Left renal pelvis (tissue), 4 donors: ENCODE results near the gene DMD. TPM values are rescaled to one million over a fixed set of nuclear protein-coding genes. Genes with fewer than 3 reads are reported as not detected.
"Not testable (repeated sequence)": the region's sequence is repeated elsewhere in the genome, so short reads cannot be mapped to it uniquely, and the experiment has no call there.

Experiments used
- DNase-seq, 4 donors: peaks; one replicate each; pipeline ENCODE4 v3.0.0-alpha.2; 2013; ENCODE audit warnings: low read depth in 4 of 4, low spot score in 3 of 4
- polyA plus RNA-seq, 4 donors: library from polyadenylated mRNA; unstranded; fragments of 120-200 nt; gene quantifications; one replicate each; pipeline ENCODE4 v1.2.1, GENCODE V29; 2013; ENCODE audit not compliant: insufficient read length in 4 of 4

DMD gene
- polyA plus RNA-seq, 4 donors: 17.2 to 31.2 (median 20.1) TPM

DNA sequence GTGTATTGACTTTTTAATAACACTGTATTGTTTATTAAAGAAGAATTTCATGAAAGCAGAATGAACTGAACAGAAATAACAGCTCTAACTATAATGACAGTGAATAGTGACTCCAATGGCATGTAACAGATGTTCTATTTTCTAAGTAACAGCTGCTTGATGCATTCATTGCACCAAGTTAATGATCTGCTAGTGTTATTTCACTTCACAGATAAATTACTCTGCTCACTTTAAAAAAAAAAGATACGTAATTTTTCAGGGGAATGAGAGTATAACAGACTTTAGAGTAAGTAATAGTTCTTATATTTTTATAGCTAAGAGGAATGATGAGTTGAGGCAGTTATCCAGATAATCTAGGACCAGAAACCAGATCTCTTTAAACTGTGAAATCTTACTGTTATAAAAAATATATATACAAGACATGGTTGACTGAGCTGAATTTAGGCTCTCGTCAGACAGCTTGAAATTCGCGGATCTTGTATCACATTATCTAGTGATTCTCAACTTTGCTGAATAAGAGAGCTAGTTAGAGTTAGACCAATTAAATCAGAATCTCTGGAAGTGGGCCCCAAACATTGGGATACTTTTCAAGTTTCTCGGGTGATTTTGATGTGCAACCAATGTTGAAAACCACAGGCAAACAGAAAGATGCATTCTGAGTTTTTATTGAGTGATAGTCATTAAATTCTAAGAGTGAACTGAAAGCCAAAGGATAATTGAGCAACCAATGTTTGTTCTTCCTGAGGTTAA is 840.7 kb downstream of the DMD start:
- no peak for DNase-seq

DNA sequence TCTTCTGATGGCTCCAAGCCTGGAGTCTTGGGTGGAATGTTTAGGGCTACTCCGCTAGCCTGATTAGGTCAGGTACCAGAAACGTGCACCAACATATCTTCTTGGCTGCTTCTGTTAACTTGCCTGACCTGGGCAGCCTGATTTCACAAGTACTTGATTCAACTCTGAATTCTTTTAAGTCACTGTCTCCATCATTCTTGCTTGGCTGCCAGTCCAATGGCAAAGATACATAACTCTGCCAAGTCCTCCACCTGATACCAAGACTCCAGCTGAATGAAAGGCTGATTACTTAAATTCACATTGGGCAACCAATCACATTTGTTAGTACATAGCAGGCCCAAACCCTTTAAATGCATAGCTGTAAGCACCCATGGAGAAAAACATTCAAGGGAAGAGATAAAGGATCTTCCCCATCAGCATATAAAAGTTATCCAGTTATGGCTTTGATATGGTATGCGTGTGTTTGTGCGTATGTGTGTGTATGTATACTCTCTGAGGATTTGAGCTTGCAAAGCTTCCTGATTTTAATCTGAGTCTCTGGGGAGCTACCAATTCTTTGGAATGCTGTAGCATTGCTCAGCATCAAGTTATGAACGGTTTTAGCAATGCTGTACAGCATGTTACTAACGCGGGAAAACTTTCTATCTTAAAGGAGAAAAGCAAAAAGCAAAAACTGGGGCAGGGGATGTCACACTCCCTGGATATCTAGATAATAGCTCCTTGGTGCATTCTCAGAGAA is 917.2 kb downstream of the DMD start:
- no peak for DNase-seq

DNA sequence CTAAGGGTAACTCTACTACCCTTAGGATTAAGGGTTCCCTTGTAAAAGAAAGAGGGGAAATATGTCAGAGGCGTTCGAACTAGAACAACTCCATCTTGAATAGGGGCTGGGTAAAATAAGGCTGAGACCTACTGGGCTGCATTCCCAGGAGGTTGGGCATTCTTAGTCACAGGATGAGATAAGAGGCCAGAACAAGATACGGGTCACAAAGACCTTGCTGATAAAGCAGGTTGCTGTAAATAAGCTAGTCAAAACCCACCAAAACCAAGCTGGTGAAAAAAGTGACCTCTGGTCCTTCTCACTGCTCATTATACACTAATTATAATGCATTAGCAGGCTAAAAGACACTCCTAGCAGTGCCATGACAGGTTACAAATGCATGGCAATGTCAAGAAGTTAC is 922.0 kb downstream of the DMD start:
- DNase-seq: no peak

DNA sequence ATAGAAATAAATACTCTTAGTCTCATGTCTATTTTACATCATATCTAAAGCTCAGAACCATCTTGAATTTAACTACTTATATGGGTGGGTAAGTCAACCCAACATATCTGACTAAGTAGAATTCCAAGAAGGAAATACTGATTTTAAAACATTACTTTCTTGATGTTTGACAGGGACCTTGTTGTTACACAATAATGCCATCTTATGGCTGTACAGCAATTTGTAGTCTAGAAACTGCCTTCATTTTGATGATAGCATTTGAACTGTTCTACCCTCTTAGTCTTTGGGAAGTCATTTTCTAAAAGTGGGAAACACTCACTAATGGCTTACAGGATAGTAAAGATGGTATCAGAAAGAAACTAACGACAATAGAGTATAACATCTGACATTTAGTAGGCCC is 929.5 kb downstream of the DMD start:
- no peak for DNase-seq

DNA sequence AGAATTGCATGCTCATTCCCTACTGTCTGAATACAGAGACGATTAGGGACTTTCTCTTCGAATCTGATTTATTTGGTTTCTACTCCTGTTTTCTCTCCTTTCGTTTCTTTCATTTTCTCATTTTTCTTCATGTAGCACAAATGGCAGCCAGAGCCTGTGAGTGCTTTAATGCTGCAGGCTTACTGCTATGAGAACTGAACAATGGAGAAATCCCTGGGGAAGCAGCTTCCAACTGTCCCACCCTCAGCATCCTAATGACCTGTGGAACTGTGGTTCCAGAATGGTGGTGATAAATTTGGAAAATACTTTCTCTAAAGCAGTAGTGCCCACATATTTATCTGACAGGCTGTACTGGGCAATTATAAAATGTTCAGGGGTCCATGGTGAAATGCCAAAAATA is 930.4 kb downstream of the DMD start:
- no peak for DNase-seq

DNA sequence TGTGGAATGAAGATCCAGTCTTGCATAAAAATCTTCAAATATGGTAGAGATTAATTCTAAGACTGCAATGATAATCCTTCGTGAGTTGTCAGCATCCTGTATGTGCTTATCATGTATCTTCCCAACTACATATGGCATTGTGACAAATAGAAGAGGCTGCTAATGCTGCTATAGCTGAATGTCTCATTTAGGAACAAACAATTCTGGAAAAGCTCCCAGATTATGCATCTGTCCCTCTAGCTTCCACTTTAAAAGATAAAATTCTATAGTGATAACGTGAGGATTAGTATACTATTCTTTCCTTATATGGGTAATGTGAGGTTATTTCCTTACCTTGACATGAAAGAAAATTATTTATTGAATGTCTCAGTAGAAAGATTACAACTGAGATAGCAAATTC is 930.9 kb downstream of the DMD start:
- no peak for DNase-seq

DNA sequence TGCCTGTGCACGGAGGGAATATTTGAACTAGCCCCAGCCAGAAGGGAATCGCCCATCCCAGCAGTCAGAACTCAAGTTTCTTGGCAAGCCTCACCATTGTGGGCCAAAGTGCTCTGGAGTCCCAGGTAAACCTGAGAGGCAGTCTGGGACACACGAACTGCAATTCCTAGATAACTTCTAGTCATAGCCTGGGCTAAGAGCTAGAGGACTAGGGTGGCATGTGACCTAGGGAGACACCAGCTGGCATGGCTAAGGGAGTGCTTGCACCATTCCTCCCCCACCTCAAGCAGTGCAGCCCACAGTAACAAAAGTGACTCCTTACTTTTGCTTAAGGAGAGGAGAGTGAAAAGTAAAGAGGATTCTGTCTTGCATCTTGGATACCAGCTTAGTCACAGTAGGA is 935.2 kb downstream of the DMD start:
- DNase-seq: no peak

DNA sequence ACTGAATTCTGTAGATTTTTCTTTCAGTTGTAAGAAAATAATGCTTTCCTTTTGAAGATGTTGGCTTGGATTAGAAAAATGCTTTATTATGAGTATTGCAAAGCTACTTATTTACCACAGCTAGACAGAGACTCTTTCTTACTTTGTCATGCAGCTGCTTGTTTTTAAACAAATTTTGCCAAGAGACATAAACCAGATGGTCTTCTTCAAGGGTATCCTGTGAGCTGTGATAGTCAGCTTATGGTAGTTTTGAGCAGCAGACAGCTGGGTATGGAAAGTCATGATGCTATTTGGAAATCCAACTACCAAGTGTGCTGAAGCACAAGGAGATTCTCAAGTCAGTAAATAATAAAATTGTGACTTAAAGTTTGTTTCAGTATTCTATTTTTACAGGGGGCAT is 941.5 kb downstream of the DMD start:
- DNase-seq: no peak

DNA sequence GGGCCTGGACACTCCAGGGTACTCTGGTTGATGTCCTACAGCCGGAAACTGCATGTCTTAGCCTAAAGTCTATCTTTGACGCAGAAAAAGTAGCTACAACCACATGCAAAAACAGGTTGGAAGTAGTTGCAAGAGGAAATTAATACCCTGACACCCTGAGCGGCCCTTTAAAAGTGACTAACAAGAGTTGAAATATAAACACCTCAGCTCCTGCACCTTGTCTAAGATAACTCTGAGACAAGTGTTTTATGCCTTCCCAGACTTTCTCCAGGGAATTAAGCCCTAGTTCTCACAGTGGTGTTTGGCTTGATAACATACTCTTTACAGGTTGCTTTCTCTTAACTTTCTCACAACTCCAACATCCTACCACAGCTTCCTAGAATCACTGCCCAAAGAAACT is 943.1 kb downstream of the DMD start:
- DNase-seq: no peak

DNA sequence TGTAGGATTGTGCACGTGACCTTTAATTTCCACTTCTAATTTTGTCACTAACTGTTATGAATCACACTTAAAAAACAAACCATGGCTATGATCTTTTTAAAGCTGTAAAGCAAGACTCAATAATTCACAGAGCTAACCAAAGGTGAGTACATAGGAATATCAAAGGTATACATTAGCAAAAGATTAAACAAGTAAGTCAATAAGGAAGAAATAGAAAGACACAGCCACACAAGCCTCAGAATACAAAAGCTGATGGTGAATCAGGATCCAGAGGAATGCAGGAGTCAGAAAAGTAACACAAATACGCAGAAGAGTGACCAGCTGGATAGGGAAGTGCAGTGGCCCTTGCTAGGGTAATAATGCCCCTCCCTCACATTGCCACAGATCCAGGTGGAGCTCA is 943.6 kb downstream of the DMD start:
- DNase-seq: no peak

DNA sequence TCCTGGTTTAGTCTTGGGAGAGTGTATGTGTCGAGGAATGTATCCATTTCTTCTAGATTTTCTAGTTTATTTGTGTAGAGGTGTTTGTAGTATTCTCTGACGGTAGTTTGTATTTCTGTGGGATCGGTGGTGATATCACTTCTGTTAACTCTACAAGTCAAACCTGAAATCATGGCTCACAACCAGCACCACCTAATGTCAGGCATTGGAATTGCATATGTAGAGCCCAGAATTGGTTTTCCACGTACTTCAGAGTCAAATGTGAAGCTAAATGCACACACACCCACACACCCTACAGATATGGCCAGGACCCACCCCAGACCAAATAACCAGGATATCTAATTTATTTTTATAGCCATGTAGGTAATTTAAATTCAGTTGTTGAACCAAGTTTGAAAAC is 964.7 kb downstream of the DMD start:
- DNase-seq: not testable (repeated sequence)

DNA sequence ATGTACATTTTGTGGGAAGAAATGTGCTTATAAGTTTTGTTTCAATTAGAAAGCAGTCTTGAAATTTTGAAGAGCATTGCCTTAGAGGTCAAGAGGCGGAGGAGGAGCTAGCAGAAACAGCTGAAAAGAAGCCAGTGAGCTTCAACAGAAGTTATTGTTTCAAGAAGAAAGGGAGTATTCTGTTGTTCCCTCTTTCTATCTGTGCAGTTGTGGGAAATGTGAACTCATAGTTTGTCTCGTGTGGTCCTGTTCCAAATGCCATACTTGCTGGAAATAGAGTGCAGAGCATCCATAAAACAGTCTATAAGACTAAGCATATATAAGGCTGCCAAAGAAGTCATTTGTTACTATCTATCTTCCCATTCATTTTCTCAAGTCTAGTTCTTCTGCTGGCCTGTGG is 1015.7 kb downstream of the DMD start:
- DNase-seq: no peak

DNA sequence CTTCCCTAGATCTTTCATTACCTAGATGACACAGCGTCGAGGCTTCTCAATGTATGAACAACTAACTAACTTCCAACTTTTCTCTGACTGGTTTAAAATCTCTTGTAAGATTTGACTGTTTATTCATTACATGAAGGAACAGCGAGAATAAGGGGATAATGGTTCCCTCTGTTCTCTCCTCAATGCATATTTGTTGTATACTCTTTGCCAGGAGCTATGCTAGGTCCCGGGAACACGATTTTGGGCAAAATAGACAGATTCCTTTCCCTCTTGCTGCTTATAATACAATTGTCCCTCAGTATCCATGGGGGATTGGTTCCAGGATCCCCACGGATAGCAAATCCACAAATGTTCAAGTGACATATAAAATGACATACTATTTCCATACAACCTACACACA is 1020.0 kb downstream of the DMD start:
- no peak for DNase-seq

DNA sequence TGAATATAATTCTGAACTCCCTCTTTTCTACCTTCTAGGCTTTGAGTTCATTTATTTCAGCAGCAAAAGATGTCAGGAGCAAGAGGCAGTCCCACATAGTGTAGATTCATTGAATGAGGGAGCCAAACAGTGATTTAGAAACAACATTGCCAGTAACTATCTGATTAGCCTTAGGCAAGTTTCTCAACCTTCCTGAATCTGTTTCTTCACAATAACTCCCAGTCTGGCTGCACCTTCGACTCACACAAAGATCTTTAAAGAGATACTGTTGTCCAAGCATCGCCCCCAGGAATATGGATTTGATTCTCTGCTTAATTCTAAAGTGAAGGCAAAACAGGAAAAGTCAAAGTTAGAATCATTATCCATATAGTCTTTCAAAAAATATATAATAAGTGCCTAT is 1026.2 kb downstream of the DMD start:
- no peak for DNase-seq

DNA sequence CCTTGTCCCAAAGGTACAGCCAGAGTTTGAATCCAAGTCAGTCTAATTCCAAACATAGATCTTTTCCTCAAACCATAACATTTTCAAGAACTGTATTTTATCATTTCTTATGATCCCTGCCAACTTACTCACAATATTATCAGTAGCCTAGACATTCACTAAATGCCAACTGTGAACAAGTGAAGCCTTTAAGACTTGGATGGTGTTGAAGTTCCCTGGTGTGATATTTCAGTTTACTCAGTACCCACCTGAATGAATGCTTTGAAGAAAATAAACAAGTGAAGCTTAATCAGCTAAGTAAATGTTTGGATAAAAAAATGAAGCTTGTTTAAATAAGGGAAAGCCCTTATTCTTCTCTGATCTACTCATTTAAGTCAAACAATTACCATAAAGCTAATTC is 1028.3 kb downstream of the DMD start:
- no peak for DNase-seq

DNA sequence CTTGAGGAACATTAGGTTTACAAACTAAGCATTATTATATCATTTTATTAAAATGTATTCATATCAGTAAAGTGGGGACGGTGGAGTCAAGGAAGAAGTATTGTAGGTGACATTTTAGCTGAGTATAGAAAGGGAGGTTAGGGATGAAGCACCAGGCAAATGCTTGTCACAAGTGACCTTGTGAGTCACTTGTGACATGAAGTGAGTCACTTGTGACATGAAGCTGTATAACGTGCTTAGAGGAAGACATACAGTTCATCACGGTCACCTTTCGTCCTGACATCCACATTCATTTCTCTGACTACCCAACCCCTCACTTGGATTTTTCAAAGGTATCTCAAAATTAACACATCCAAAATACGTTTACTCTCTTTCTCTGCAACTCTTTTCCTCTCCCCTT is 1034.8 kb downstream of the DMD start:
- DNase-seq: no peak

DNA sequence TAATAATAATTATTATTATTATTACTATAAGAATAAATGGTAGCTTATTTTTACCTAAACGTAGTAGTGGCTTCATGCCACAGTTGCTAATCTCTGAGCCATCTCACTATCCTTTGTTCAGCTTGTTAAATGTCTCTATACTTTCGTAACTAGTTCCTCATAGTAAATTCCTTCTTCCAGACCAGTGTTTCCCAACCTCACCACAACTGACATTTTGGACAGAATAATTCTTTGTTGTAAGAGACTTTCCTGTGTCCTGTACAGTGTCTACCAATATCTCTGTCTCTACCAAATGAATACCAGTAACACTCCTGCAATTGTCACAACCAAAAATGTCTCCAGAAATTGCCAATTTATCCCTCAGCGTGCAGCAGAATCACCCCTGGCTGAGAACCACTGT is 1040.9 kb downstream of the DMD start:
- DNase-seq: no peak

DNA sequence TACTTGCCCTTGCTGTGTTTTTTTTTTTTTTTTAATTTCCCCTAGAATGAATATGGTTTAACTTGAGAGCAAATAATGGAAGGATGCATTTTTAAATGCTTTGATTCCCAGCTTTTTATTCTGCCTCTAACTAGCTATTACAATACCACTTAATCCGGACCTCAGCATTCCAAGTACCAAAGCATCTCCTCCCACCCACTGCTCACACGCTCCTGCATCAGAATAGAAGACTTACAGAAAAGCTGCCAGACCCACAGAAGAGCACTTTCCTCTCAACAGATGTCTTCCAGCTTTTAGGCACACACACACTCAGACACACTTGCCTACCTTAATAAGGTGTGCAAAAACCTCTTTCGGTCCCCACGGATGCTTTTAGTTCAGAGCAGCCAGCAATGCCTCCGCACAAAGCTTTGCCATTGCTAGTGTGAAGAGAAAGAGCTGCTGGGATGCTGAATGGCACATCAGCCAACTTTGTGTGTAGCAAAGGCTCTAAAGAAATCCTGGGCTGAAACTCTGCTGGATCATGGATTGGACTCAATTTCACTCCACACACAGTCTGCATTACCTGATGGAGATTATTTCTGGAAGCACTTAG is 1056.2 kb downstream of the DMD start:
- no peak for DNase-seq

DNA sequence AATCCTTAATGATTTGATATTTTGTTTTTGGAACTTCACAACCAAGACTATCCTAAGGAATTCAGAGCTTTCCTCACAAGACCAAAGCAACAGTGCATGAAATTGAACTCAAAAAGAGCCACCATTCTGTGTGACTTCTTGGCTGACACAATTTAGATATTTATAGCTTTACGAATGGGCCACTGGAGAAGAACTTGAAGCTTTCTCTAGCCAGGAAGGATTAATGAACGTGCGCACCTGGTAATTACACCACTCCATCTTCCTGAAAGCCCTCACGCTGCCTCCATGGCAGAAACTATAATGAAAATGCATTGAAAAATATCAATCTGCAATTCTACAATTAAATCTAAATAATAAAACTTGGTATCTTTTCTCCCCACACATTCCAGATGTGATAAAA is 1057.8 kb downstream of the DMD start:
- no peak for DNase-seq

DNA sequence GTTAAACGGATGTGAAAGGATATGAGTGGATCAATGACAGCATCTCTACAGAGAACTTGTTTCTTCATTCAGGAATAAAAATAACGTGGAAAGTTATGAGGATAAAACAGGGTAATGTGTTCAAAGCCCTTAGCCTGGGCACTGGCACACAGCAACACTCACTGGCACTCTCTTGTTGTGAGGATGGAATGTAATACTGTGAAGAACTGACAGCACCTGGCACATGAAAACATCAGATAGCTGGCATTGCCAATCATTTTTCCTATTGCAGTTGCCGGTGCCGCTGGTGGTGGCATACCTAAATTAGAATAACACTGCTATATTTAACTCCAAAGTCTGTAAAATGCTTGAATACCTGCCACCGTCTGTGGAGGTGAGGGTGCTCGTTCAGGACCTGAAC is 1061.2 kb downstream of the DMD start:
- DNase-seq: no peak

DNA sequence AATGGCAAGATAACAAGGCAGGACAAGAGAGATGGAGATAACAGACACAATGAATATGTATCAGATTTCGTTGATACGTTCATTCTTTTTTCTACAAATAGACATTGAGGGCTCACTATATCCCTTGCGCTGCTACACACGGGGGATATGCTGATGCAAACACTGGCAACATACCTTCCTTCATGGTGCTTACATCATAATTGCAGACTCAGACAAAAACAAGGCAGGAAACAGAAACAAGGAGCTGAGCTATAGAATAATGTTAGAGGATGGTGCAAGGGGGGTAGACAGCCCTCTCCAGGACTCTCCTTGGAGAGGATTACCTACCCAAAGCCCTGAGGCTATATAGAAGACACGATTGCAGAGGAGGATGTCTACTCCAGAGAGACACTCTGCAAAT is 1069.5 kb downstream of the DMD start:
- DNase-seq: no peak

DNA sequence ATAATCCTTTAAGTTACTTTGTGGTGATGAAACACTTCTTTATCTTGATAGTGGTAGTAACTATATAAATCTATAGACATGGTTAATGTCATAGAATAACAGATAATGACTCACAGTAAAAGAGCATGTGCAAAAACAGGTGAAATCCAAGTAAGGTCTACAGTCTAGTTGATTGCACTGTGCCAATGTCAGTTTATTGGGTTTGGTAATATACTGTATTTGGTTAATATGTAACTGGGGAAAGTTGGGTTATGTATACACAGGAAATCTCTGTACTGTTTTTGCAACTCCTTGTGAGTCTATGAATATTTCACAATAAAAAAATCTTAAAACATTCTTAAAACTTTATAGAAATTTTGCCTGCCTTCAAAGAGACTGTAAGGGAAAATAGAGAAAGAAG is 1071.9 kb downstream of the DMD start:
- no peak for DNase-seq
